ENCODE data around the gene ZNF205.

Gene ZNF205

GRCh38 chr16:3085868-3086595 is 26.4 kb upstream of the ZNF205 start:
- DNase-seq: no peak

- no peak for DNase-seq
These were observed 25.7 kb upstream of the ZNF205 start for GRCh38 chr16:3086596-3087242.

GRCh38 chr16:3087243-3088235 is 24.8 kb upstream of the ZNF205 start:
- DNase-seq: no peak

GRCh38 chr16:3088450-3088849 is 23.9 kb upstream of the ZNF205 start:
- no peak for DNase-seq

- DNase-seq: no peak
These were observed 23.3 kb upstream of the ZNF205 start for GRCh38 chr16:3088925-3089716.

GRCh38 chr16:3089717-3090592 is 22.4 kb upstream of the ZNF205 start:
- no peak for DNase-seq

- no peak for DNase-seq
These were observed 20.8 kb upstream of the ZNF205 start for GRCh38 chr16:3091551-3091950.

- no peak for DNase-seq
These were observed 19.9 kb upstream of the ZNF205 start for GRCh38 chr16:3092501-3092941.

GRCh38 chr16:3094289-3095027 is 17.9 kb upstream of the ZNF205 start:
- no peak for DNase-seq

GRCh38 chr16:3095869-3096268 is 16.5 kb upstream of the ZNF205 start:
- DNase-seq: no peak

- no peak for DNase-seq
These were observed 16.0 kb upstream of the ZNF205 start for GRCh38 chr16:3096362-3096761.

GRCh38 chr16:3097266-3097665 is 15.1 kb upstream of the ZNF205 start:
- no peak for DNase-seq

GRCh38 chr16:3098459-3099394 is 13.7 kb upstream of the ZNF205 start, which contains the start of gene ZSCAN10:
ZSCAN10 (minus strand) TSS chr16:3099294; CDS start chr16:3092937, 6,357 bp downstream.
- DNase-seq: no peak

- no peak for DNase-seq
These were observed 13.0 kb upstream of the ZNF205 start for GRCh38 chr16:3099395-3099731.

GRCh38 chr16:3099732-3100499 is 12.5 kb upstream of the ZNF205 start:
- DNase-seq: peak; percentile 74

- no peak for DNase-seq
These were observed 11.2 kb upstream of the ZNF205 start for GRCh38 chr16:3101018-3101840.

- no peak for DNase-seq
These were observed 10.4 kb upstream of the ZNF205 start for GRCh38 chr16:3101841-3102470.
